Body of pancreas (tissue), 4 donors: ENCODE data around the gene SIPA1L3. TPM values are rescaled to one million over a fixed set of nuclear protein-coding genes. Genes with fewer than 3 reads are reported as not detected.

Source experiments
- ATAC-seq: fragments of 150-250 bp; one replicate; pipeline ENCODE4 v1.9.1; 2016
- DNase-seq, 4 donors: peaks; one replicate each; pipeline ENCODE4 v3.0.0-alpha.2; 2019
- H3K27ac ChIP-seq, 4 donors: fragments of 200-600 bp; sonication (generic); 1 replicate in 3 of 4; 2 replicates in 1 of 4; pipeline versions ENCODE4 v1.5.1 to v1.6.1; 2016 to 2019; ENCODE audit warnings: mild to moderate bottlenecking in 1 of 4, mixed read lengths in 1 of 4, moderate library complexity in 1 of 4
- H3K27me3 ChIP-seq, 2 donors: fragments of 200-600 bp; sonication (generic); one replicate each; pipeline ENCODE4 v1.6.0; 2016; ENCODE audit warnings: mild to moderate bottlenecking in 1 of 2
- H3K36me3 ChIP-seq, 2 donors: fragments of 200-600 bp; sonication (generic); replicated peaks in 1 of 2; 2 replicates each; pipeline ENCODE4 v1.5.1; 2016; ENCODE audit warnings: low read depth in 2 of 2; ENCODE audit not compliant: insufficient read depth in 1 of 2
- H3K4me1 ChIP-seq: fragments of 200-600 bp; sonication (generic); one replicate; pipeline ENCODE4 v1.6.0; 2016
- H3K4me3 ChIP-seq, 2 donors: fragments of 200-600 bp; sonication (generic); 1 replicate in 1 of 2; 2 replicates in 1 of 2; pipeline ENCODE4 v1.5.1; 2016 to 2019
- H3K9me3 ChIP-seq, 3 donors: fragments of 200-600 bp; sonication (generic); 1 replicate in 2 of 3; 2 replicates in 1 of 3; pipeline ENCODE4 v1.5.1; 2016
- POLR2A ChIP-seq, 3 donors: fragments of 450-650 bp; IDR thresholded peaks; one replicate each; pipeline ENCODE4 v1.6.1; 2016; ENCODE audit warnings: antibody characterized with exemption in 3 of 3, mild to moderate bottlenecking in 2 of 3
- WGBS, 2 donors: methylation state at CpG; one replicate each; pipeline ENCODE4 v1.1.5; 2017; 5-methylcytosine and 5-hydroxymethylcytosine counted together
- intact Hi-C: fragments of 100-400 bp; cut with DNase I; formaldehyde crosslinking; loops from one replicate; pipeline ENCODE4 v1.15.1; 2023
- total RNA-seq, 2 donors: library from RNA; depleted of rRNA; stranded (reverse); fragments of >200 nt; gene quantifications; one replicate each; pipeline ENCODE4 v1.1.0, GENCODE V29; 2016
- TF ChIP-seq, protein P1 (sequence below), 7 experiments: fragments of 450-650 bp in 4 of 7; fragments of 200-600 bp in 3 of 7; sonication (generic) in 3 of 7; IDR thresholded peaks; one replicate each; pipeline ENCODE4 v1.5.1; 2016 to 2019; ENCODE audit warnings: antibody characterized with exemption in 7 of 7

Gene SIPA1L3
- total RNA-seq, 2 donors from 2014 or later, result 41.5 to 62.0 TPM

DNA sequence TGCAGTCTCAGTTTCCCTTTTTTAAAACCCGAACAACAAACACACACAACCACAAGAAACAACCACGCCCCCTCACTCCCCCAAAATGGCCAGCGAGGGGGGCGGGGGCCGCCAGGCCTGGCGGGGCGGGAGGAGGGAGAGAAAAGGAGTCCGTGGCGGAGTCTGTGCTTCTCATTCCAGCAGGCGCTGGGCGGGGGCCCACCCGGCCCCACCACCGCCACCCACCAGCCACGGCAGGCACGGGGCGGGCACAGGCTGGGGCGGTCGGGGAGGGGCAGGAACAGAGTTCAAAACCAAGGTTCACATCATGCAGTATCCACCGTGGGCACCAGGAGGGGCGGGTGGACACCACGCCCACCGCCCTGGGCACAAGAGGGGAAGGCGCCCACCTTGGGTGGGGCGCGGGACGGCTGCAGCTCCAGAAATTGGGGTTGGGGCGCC is 304.2 kb downstream of the SIPA1L3 start:
- no peaks in the 10 kb centered on the region for H3K4me1 ChIP-seq
- no peak for DNase-seq
- 7 to 9% methylated on average over 24 to 27 of the region's 27 CpGs for WGBS, 2 donors
- intact Hi-C loops, result no loop called here
- no peak overlapping the region for H3K4me3 ChIP-seq
- no peaks in the 10 kb centered on the region for H3K9me3 ChIP-seq
- TF ChIP-seq, protein P1, sequence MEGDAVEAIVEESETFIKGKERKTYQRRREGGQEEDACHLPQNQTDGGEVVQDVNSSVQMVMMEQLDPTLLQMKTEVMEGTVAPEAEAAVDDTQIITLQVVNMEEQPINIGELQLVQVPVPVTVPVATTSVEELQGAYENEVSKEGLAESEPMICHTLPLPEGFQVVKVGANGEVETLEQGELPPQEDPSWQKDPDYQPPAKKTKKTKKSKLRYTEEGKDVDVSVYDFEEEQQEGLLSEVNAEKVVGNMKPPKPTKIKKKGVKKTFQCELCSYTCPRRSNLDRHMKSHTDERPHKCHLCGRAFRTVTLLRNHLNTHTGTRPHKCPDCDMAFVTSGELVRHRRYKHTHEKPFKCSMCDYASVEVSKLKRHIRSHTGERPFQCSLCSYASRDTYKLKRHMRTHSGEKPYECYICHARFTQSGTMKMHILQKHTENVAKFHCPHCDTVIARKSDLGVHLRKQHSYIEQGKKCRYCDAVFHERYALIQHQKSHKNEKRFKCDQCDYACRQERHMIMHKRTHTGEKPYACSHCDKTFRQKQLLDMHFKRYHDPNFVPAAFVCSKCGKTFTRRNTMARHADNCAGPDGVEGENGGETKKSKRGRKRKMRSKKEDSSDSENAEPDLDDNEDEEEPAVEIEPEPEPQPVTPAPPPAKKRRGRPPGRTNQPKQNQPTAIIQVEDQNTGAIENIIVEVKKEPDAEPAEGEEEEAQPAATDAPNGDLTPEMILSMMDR (IDR thresholded peaks at IDR 0.05), result no peak
- TF ChIP-seq POLR2A (IDR thresholded peaks at IDR 0.05), result no peak
- peaks cover 0 to 4% of the 10 kb centered on the region in 2 donors for H3K27me3 ChIP-seq
- H3K36me3 ChIP-seq, result peaks cover under 1 to 3% of the 10 kb centered on the region in 2 donors
- no peak overlapping the region for H3K27ac ChIP-seq
- no peak for ATAC-seq

DNA sequence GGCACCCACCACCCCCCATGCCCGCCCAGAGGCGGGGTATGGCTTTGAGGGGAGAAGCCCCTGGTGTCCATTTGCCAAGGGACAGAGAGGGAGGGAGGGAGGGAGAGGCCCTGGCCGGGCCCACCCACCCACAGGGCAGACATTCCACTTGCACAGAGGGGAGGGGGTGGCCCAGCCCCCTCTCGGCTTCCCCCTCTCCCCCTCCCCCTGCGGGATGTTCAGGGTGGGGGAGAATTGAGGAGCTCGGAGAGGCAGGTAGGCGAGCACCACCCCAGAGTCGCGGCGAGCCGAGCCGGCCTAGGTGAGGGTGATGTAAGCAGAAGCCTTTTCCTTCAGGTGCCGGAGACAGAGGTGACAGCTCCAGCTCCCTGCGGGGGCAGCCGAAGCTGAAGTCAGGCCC is 304.8 kb downstream of the SIPA1L3 start:
- ATAC-seq (no peak), DNase-seq (no peak)
- no peak overlapping the region for H3K4me3 ChIP-seq
- no peak for TF ChIP-seq POLR2A (IDR thresholded peaks at IDR 0.05)
- TF ChIP-seq, protein P1 (IDR thresholded peaks at IDR 0.05), result no peak
- WGBS, 2 donors, result 32 to 60% methylated on average over 1 to 12 of the region's 15 CpGs
- H3K27me3 ChIP-seq, result peaks cover 0 to 4% of the 10 kb centered on the region in 2 donors
- no peaks in the 10 kb centered on the region for H3K36me3 ChIP-seq
- H3K9me3 ChIP-seq, result no peaks in the 10 kb centered on the region
- H3K27ac ChIP-seq, result no peak overlapping the region
- intact Hi-C loops, result no loop called here
- no peaks in the 10 kb centered on the region for H3K4me1 ChIP-seq

DNA sequence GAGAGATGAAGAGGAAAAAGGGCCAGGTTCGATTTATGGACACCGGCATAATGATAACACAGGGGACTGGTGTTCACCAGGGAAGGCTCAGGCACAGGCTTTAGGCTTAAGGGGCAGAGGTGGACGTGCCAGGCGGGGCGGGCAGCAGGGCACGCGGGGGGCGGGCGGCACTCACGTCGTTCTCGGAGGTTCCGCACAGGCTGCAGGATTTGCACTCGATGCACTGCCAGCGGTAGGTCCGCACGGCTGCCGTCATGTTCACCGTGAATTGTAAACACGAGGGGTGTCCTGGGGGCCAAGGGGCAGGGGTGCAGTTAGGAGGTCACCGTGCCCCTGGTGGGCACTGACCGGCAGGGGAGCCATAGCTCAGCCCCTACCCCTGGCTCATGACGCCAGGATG is 306.5 kb downstream of the SIPA1L3 start:
- Histone ChIP-seq H3K4me1 (no peaks in the 10 kb centered on the region), H3K36me3 (no peaks in the 10 kb centered on the region), H3K27me3 (peaks cover 0 to 4% of the 10 kb centered on the region in 2 donors), H3K4me3 (no peak overlapping the region), H3K27ac (no peak overlapping the region), H3K9me3 (no peaks in the 10 kb centered on the region)
- WGBS, 2 donors, result 81 to 82% methylated on average over 3 to 23 of the region's 23 CpGs
- TF ChIP-seq POLR2A (IDR thresholded peaks at IDR 0.05), result no peak
- TF ChIP-seq, protein P1 (IDR thresholded peaks at IDR 0.05), result no peak
- no peak for DNase-seq
- no peak for ATAC-seq
- intact Hi-C loops, result no loop called here

DNA sequence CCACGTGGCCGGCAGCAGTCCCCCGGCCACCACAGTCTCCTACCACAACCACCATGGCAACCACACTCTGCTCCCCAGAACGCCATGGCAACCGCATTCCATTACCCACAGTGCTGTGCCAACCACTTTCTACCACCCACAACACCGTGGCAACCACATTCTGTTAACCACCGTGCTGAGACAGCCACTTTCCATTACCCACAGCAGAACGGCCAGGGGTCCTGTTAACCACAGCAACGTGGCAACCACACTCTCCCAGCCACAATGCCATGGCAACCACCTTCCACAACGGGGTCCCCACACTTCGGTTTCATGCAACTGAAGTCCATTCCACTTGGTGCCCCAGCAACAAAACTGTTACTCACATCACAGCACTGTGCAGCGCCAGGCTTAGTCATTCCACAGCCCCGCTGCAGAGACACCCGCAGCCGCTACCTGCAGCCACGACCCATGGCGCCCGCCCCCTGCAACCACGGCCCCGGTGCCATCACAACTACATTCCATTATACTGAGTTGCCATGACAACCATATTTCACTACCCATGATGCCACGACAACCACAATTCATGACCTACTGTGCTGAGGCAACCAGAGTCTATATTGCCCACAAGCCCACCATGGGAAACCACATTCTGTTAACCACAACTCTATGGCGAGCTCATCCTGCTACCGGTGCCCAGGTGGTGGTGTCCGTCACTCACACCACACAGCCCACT is 307.1 kb downstream of the SIPA1L3 start:
- ATAC-seq (no peak), DNase-seq (no peak)
- Histone ChIP-seq H3K4me1 (no peaks in the 10 kb centered on the region), H3K27me3 (peaks cover 0 to 4% of the 10 kb centered on the region in 2 donors), H3K4me3 (no peak overlapping the region), H3K9me3 (no peaks in the 10 kb centered on the region), H3K27ac (no peak overlapping the region), H3K36me3 (no peaks in the 10 kb centered on the region)
- WGBS, 2 donors, result 53 to 65% methylated on average over 15 to 24 of the region's 24 CpGs
- intact Hi-C loops, result no loop called here
- TF ChIP-seq POLR2A (IDR thresholded peaks at IDR 0.05), result no peak
- TF ChIP-seq, protein P1 (IDR thresholded peaks at IDR 0.05), result no peak
